H1 (cell line): Measurements from ENCODE around the gene TNRC6C.

Experiments used
- BRCA1 ChIP-seq: IDR thresholded peaks from 2 replicates; pipeline ENCODE4 v1.6.1; 2012; ENCODE audit warnings: low read depth, low read length, improper control_type of control experiment
- CBX5 ChIP-seq: fragments of 300-800, 300-1000 bp; sonication (generic); IDR thresholded peaks from 2 replicates; pipeline ENCODE4 v1.7.1; 2016; ENCODE audit warnings: antibody characterized with exemption, low read length, low read depth
- EZH2 ChIP-seq: fragments of 200-600 bp; sonication (generic); IDR thresholded peaks from 2 replicates; pipeline ENCODE4 v1.7.1; 2012; ENCODE audit warnings: low read depth, mild to moderate bottlenecking, moderate library complexity, low read length, inconsistent platforms; ENCODE audit not compliant: severe bottlenecking
- JUND ChIP-seq: IDR thresholded peaks from 2 replicates; pipeline ENCODE4 v1.6.1; 2011; ENCODE audit warnings: mild to moderate bottlenecking, improper control_type of control experiment, low read length
- KDM5A ChIP-seq: fragments of 200-600 bp; IDR thresholded peaks from 2 replicates; pipeline ENCODE4 v1.7.1; 2012; ENCODE audit warnings: mild to moderate bottlenecking, low read length, inconsistent platforms, mixed read lengths
- POLR2A ChIP-seq, 2 experiments: IDR thresholded peaks; 1 replicate in 1 of 2; 2 replicates in 1 of 2; pipeline ENCODE4 v1.6.1; 2011; ENCODE audit warnings: low read depth in 2 of 2, low read length in 2 of 2, mild to moderate bottlenecking in 2 of 2; ENCODE audit errors: control extremely low read depth in 1 of 2
- POLR2AphosphoS5 ChIP-seq: IDR thresholded peaks from 2 replicates; pipeline ENCODE4 v1.6.1; 2011; ENCODE audit warnings: low read depth, low read length
- RAD21 ChIP-seq, 2 experiments: IDR thresholded peaks in 1 of 2; conservative IDR thresholded peaks in 1 of 2; 2 replicates each; pipeline ENCODE4 v1.6.1; 2011; ENCODE audit warnings: low read depth in 2 of 2, low read length in 2 of 2, improper control_type of control experiment in 1 of 2, inconsistent platforms in 1 of 2, mild to moderate bottlenecking in 1 of 2, moderate library complexity in 1 of 2
- RXRA ChIP-seq: IDR thresholded peaks from 2 replicates; pipeline ENCODE4 v1.6.1; 2011; ENCODE audit warnings: low read depth, mild to moderate bottlenecking, low read length, moderate library complexity; ENCODE audit not compliant: insufficient read depth
- SUZ12 ChIP-seq: fragments of 200-600 bp; sonication (generic); IDR thresholded peaks from 2 replicates; pipeline ENCODE4 v1.6.1; 2012; ENCODE audit warnings: mild to moderate bottlenecking, inconsistent platforms, low read length, moderate library complexity, mixed read lengths
- TAF1 ChIP-seq: IDR thresholded peaks from 2 replicates; pipeline ENCODE4 v1.6.1; 2011; ENCODE audit warnings: mild to moderate bottlenecking, low read depth, low read length
- TEAD4 ChIP-seq: IDR thresholded peaks from 2 replicates; pipeline ENCODE4 v1.6.1; 2012; ENCODE audit warnings: low read depth, low read length, inconsistent platforms, mixed read lengths
- ZNF274 ChIP-seq: IDR thresholded peaks from 2 replicates; pipeline ENCODE4 v1.7.0; 2012; ENCODE audit warnings: low read length, borderline replicate concordance; ENCODE audit errors: extremely low read depth
- TF ChIP-seq, protein P1 (sequence below), 3 experiments: IDR thresholded peaks; 1 replicate in 2 of 3; 2 replicates in 1 of 3; pipeline versions ENCODE4 v1.5.1 to v1.6.1; 2011; ENCODE audit warnings: low read length in 3 of 3, mild to moderate bottlenecking in 3 of 3, inconsistent platforms in 2 of 3, low read depth in 1 of 3, moderate library complexity in 1 of 3; ENCODE audit not compliant: insufficient read depth in 1 of 3; ENCODE audit errors: control extremely low read depth in 1 of 3

DNA sequence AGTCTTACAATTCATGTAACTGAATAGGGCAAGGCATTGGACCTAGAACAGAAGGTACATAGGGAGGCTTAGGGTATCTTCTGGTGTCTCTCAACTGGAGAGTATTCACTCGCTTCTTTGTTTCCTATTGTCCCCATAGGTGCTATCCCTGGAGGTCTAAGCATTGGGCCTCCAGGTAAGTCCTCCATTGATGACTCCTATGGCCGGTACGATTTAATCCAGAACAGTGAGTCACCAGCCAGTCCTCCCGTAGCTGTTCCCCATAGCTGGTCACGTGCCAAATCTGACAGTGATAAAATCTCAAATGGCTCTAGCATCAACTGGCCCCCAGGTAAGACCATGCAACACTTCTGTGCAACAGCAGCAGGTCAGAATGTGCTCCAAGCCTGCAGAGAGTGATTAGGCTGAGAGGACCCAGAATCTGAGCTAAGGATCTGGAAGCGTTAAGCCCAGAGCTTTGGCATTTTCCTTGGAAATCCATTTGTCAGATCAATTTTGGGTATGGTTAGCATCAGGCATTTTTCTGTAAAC, 134.4 kb downstream of the TNRC6C start:
- TF ChIP-seq RXRA (no peak), BRCA1 (no peak), TEAD4 (no peak), ZNF274 (no peak), TAF1 (no peak), POLR2A (IDR thresholded peaks at IDR 0.05; ENCODE audit: control extremely low read depth in 1 of 2, low read depth in 2 of 2, low read length in 2 of 2) (no peak), SUZ12 (no peak), POLR2AphosphoS5 (no peak), KDM5A (no peak), CBX5 (no peak), RAD21 (IDR thresholded peaks at IDR 0.05 in 1 of 2, conservative IDR thresholded peaks at IDR 0.05 in 1 of 2; ENCODE audit: low read depth in 2 of 2, low read length in 2 of 2) (no peak), JUND (no peak), EZH2 (no peak)
- TF ChIP-seq, protein P1, sequence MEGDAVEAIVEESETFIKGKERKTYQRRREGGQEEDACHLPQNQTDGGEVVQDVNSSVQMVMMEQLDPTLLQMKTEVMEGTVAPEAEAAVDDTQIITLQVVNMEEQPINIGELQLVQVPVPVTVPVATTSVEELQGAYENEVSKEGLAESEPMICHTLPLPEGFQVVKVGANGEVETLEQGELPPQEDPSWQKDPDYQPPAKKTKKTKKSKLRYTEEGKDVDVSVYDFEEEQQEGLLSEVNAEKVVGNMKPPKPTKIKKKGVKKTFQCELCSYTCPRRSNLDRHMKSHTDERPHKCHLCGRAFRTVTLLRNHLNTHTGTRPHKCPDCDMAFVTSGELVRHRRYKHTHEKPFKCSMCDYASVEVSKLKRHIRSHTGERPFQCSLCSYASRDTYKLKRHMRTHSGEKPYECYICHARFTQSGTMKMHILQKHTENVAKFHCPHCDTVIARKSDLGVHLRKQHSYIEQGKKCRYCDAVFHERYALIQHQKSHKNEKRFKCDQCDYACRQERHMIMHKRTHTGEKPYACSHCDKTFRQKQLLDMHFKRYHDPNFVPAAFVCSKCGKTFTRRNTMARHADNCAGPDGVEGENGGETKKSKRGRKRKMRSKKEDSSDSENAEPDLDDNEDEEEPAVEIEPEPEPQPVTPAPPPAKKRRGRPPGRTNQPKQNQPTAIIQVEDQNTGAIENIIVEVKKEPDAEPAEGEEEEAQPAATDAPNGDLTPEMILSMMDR (IDR thresholded peaks at IDR 0.05; ENCODE audit: control extremely low read depth in 1 of 3, insufficient read depth in 1 of 3, low read depth in 1 of 3, low read length in 3 of 3): no peak
